GM19043 (cell line): ENCODE results near the gene ATP2C1.
"Not testable (repeated sequence)": the region's sequence is repeated elsewhere in the genome, so short reads cannot be mapped to it uniquely, and the experiment has no call there.

Source experiments
- ATAC-seq: cut with Tn5 transposase; IDR thresholded peaks from one replicate; pipeline ENCODE4 v1.9.1; 2021; ENCODE audit warnings: low read depth; ENCODE audit not compliant: unreplicated experiment

ATP2C1 gene, protein sequence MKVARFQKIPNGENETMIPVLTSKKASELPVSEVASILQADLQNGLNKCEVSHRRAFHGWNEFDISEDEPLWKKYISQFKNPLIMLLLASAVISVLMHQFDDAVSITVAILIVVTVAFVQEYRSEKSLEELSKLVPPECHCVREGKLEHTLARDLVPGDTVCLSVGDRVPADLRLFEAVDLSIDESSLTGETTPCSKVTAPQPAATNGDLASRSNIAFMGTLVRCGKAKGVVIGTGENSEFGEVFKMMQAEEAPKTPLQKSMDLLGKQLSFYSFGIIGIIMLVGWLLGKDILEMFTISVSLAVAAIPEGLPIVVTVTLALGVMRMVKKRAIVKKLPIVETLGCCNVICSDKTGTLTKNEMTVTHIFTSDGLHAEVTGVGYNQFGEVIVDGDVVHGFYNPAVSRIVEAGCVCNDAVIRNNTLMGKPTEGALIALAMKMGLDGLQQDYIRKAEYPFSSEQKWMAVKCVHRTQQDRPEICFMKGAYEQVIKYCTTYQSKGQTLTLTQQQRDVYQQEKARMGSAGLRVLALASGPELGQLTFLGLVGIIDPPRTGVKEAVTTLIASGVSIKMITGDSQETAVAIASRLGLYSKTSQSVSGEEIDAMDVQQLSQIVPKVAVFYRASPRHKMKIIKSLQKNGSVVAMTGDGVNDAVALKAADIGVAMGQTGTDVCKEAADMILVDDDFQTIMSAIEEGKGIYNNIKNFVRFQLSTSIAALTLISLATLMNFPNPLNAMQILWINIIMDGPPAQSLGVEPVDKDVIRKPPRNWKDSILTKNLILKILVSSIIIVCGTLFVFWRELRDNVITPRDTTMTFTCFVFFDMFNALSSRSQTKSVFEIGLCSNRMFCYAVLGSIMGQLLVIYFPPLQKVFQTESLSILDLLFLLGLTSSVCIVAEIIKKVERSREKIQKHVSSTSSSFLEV

DNA sequence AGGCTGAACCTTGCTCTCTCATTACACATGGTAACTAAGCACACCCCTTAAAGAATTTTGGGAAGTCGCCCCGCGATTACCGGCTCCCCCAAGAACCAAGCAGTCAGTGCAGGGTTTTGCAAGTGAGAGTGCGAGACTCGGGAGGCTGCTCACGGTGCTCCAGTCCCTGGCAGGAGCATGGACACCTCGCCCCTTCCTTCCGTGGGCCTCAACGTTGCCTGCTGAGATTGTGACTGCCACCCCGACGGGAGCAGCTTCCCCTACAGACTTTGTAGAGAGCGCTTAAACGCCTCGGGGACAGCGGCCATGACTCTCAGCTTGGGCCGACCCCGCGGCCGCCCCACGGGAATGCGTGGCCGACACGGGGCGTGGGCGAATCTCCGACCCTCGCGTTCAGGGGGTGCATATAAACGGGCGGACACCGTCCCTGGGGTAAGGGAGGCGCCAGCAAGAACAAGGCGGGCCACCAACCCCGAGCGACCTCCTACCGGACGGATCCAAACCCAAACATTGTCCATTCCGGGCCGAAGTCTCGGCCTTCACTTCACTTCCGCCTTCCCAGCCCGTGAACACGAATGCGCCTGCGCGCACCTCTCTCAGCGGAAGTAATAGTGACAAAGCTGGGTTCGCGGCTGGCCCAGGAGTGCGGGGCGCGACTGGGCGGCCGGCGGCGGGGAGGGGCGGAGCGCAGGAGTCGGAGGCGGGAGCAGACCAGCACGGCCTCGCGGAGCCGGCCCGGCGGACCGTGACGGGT, at the start of gene ATP2C1:
ATP2C1 (plus strand) TSS at position 709 of the 754 bp plus-strand sequence. CDS start 686 bp downstream, outside the sequence.
- peak; percentile 85 for ATAC-seq

DNA sequence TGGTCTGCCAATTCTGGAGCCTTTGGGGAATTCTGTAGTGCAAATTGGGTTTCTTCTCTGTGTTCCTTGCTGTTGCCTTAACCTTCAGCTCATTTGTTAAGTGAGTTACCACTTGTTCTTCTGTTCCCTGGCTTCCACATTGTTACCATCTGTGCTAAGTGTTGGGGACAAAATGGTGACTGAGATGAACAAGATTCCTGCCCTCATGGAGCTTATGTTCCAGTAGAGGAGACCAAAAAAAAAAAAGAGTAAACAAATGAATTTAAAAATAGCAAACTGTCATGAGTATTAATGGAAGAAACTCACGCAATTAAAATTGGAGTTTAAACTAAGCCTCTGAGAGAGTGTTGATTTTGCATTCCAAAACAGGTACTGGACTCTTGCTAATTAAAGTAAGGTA, 49.4 kb upstream of the ATP2C1 start:
- no peak for ATAC-seq

DNA sequence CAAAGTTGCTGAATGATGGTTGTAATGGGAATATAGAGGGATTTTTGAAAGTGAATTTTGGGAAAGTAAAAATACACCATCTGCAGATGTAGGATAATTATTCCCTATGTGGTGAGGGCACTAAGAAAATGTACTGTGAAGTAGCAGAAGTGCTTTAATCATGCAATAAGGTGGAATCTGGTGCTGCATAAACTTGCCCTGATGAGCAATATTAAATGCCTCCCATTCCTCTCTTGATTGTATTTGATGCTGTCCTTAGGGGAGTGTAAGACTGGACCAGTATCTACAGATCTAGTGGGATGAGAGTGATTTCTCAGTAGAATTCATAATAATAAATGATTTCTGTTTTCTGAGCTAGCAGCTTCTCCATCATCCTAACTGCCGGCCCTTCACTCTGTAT, 47.7 kb upstream of the ATP2C1 start:
- no peak for ATAC-seq

DNA sequence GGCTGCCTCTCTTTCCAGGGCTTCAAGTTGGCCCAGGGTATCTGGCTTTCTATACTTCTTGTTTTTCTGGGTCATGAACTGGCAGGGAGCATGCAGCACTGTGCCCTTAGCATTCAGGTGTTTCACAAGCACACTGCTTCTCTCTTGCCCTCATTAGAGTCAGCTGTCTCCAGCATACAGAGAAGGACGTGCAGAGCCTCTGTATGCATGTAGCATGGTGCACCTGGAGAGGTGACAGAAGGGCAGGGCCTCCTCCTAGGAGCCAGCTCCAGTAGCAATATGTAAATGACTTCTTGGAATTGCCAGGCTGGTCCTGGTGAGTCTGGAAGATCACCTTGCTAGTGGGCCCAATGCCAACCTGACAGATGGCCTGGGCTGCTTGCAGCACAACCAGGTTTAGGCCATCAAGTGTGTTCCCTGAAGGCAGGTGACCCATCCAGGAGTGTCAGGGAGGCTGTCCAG, 44.8 kb upstream of the ATP2C1 start:
- ATAC-seq = no peak

DNA sequence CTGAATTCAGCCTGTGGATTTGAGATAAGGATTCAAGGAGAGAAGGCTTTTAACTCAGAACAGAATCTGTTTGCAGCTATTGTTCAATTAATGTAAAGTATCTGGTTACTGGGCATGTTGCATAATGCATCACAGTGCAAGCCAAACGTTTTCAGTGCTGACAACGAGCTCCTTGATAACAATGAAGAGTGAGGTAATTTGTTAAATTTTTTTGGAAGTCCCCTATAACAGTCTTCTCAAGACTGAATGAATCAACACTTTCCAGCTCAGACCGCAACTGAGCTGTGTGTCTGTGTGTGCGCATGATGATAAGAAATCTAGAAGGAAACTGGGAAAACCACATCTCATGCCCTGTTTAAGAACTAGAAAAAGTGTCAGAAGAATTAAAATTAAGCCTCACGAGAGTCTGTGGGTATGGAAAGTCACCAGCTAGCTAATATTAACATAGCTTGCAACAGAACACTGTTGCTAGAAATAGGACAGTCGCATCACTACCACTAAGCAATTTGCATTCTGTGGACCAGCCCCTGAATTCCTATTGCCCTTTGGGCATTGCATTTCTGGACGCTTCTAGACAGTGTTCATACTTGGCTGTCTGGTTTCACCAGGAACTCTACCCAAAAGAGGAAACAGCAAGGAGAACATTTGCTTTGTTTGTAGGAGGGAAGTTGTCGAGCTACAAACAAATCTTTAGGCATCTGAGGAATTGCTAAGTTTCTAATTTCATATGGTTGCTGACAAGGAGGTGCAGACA, 43.7 kb upstream of the ATP2C1 start:
- ATAC-seq = peak; percentile 62

DNA sequence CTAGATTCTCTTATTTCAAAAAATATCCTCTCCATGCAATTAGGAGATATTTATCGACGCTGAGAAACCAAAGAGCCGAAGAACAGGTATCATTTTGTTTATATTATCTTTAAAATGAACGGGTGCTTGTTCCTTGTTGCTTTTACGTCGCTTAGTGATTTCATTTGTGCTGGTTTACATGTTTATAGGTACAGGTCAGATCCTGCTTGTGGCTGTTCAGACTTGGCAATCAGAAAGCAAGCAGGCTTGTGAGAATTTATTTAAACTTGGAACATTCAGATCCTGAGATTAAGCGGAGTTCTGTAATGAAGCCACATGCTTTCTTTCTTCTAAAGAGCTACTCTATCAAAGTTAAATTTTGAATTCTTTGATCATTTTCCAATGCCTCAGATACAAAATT, 43.0 kb upstream of the ATP2C1 start:
- no peak for ATAC-seq

DNA sequence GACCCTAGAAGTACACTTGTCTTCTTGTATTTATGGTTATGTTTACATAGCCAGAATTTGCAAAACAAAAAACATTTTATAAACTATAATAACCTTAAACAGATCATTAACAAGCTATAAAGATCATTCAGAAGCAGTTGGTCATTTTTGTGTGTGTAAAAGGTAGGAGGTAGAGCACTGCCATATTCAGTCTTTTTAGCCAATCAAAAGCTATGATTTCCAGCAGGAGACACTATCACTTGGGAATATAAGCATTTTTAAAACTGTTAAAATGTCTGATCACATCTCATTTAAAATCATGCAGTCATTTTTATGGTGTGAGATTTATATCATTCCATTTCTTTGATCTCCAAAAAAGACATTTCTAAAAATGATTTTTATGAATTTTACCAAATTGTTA, 42.6 kb upstream of the ATP2C1 start:
- ATAC-seq = no peak

DNA sequence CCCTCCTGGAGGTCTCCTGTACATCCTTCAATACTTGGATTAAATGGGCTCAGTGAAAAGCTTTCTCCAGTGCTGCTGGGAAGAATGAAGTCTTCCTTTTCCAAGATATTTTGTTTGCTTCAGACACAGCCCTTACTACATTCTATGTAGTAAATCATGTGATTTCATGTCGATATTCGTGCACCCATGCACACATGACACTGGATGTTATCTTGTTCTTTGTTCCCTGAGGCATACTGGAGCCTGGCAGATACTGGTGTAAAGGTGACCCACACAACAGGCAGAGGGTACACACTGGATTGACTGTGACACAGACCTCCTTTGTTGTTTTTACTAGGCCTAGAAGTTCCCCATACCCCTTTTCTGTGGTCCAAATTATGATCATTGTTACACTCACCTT, 40.3 kb upstream of the ATP2C1 start:
- no peak for ATAC-seq

DNA sequence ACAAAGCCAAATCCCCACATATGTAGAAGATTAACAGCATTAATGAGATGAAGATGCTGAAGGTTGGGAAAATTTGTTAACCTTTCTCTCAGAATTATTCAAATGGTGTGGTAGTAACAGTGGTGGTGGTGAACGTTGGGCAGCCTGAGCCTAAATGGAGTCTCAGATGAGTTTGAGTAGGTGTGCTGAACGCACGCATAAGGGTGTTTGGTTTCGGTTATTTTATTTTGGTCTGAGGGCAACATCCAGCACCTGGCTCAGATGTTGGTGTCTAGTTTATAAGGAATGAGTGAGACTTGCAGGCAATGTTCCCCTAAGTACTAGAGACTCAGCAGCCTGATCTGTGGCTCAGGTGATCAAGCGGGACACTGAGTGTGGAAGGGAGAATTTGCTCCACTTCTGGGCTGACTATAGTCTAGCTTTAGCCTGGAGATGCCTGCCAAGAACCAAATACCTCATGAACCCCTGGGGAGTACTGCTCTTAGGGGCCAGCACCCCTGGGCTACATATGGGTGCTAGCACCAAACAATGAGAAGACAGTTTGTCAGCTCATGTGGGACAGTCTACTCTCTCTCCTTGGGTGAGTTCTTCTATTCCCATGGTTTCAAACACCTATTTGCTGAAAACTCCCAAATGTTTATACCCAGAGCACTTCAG, 39.5 kb upstream of the ATP2C1 start:
- ATAC-seq = peak; percentile 40

DNA sequence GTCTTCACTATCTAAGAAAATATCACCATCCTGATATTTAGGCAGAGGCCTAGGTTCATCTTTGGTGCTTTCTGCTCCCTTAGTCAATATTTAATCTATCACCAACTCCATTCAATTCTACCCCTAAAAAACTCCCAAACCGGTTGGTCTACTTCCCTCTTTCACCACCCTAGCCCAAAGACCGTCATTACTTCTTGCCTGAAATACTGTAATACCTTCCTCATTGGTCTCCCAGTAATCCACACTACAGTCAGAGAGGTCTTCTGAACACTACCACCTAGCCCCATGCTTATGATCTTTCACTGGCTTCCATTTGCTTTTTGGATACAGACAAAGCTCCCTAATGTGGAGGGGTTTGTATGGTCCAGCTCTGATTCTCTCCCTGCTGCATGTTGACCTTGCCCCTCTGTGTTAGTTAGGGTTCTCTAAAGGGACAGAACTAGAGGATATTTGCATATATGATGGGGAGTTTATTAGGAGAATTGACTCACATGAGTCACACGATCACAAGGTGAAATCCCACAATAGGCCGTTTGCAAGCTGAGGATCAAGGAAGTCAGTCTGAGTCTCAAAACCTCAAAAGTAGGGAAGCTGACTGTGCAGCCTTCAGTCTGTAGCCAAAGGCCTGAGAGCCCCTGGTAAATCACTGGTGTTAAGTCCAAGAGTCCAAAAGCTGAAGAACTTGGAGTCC, 36.4 kb upstream of the ATP2C1 start:
- no peak for ATAC-seq

DNA sequence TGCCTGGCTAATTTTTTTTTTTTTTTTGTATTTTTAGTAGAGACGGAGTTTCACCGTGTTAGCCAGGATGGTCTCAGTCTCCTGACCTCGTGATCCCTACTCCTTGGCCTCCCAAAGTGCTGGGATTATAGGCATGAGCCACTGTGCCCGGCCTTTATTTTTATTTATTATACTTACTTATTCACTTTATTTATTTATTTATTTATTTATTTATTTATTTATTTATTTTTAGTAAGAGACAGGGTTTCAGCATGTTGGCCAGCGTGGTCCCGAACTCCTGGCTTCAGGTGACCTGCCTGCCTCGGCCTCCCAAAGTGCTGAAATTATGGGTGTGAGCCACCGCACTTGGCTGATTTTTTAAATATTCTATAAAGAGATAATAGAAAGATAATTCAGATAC, 31.8 kb upstream of the ATP2C1 start:
- not testable (repeated sequence) for ATAC-seq

DNA sequence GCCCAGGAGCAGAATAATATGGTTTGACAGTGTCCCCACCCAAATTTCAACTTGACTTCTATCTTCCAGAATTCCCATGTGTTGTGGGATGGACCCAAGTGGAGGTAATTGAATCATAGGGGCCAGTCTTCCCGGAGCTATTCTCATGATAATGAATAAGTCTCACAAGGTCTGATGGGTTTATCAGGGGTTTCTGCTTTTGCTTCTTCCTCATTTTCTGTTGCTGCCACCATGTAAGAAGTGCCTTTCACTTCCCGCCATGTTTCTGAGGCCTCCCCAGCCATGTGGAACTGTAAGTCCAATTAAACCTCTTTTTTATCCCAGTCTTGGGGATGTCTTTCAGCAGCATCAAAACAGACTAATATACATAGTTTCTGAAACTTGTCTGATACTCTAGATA, 28.4 kb upstream of the ATP2C1 start:
- no peak for ATAC-seq

DNA sequence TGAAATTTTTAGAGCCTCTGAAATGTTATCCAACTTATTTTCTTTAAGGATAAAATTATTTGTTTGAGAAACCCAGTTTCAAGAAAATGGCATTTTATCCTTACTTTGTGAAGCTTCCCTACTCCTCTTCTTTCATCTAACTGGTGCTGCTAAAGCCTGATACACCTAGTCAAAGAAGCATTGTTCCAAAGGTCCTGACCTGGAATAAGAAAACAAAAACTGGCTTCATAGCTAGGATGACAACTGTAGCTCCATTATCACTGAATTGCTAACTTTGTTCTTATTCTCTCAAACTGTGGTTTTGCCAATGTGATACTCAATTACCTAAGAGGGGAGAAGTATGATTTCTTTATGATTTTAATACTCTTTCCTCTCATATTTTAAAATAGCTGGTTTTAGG, 27.6 kb upstream of the ATP2C1 start:
- no peak for ATAC-seq

DNA sequence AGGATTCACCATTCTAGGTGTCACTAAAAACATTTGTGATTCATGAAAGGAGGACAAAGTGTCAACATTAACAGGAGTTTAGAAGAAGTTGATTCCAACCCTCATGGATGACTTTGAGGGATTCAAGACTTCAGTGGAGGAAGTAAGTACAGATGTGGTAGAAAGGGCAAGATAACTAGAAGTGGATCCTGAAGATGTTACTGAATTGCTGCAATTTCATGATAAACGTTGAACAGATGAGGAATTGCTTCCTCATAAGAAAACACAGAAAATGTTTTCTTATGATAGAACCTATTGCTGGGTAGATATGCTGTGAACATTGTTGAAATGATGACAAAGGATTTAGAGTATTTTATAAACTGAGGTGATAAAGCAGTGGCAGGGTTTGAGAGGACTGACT, 23.5 kb upstream of the ATP2C1 start:
- no peak for ATAC-seq

DNA sequence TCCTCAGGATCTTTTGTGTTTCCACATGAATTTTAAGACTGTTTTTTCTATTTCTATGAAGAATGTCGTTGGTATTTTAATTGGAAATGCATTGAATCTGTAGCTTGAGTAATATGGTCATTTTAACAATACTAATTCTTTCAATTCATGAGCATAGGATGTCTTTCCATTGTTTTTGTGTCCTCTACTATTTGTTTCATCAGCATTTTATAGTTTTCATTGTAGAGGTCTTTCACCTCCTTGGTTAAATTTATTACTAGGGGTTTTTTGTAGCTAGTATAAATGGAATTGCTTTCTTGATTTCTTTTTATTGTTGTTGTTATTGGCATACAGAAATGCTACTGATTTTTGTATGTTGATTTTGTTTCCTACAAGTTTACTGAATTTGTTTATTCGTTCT, 17.3 kb upstream of the ATP2C1 start:
- no peak for ATAC-seq

DNA sequence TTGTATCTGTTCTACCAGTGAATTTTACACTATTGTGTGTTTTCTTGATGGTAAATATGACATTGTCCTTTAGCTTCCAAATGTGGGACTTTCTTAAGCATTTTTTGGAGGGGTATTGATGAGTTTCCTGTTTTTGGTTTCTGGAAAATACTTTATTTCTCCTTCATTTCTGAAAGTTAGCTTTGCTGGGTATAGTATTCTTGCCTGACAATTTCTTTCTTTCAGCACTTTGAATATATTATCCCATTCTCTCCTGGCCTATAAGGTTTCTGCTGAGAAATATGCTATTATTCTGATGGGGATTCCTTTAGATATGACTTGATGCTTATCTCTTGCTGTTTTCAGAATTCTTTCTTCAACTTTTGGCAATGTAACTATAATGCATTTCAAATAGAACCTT, 15.4 kb upstream of the ATP2C1 start:
- ATAC-seq = no peak

DNA sequence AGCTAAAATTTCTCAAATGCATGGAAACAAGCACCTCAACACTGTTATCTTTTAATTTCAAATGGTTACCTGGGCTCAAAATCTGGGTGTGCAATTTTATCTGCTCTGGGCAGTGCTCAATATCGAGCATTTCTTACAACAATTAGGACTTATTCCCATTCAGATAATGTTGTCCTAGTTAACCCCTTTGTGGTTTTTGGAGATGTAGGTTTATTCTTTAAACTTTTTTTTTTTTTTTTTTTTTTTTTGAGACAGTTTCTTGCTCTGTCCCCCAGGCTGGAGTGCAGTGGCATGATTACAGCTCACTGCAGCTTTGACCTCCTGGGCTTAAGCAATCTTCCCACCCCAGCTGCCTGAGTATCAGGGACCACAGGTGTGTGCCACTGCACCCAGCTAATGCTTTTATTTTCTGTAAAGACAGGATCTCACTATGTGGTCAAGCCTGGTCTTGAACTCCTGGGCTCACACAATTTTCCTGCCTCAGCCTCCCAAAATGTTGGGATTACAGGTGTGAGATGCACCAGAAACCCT, 4.4 kb upstream of the ATP2C1 start:
- no peak for ATAC-seq

DNA sequence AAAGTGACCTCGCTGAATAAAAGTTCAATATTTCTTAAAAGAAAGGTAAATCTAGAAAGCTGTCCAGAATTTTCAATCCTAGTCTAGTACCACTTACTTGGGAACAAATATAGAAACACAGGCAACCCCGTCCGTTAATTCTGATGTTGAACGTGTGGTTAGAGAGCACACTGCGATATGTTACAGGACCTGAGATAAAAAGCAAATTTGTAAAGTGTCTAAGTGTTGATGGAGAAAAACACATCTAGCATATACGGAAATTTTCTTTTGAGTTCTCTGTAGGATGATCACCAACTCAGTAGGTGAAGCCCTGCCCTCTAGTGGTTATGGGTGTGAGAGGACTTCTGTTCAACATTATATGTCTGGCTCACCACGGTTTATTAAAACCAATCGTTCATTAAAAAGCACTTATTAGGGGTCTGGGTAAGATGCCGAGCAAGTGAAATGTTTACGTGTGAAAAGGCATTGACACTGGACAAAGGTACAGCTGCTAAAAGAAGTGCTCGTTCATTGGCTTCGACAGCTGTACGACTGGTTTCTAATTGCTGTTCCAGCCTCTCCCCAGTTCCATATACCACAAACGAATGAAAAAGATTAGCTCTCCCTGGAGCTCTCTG, 1.0 kb upstream of the ATP2C1 start:
- ATAC-seq = peak; percentile 29
